ENCODE measurements around the gene KRTAP2-3.
A peak's percentile ranks its signal among the peaks of the same experiment; 100 is the strongest.
"Not testable (repeated sequence)": the region's sequence is repeated elsewhere in the genome, so short reads cannot be mapped to it uniquely, and the experiment has no call there.

Gene KRTAP2-3

GRCh38 chr17:41065829-41066624, 6.1 kb upstream of the KRTAP2-3 start, which contains the start of gene KRTAP2-4:
Gene KRTAP2-4, minus strand, starts transcription at chr17:41065879. Its CDS starts 34 bp downstream, at chr17:41065845.
- DNase-seq = no peak

- DNase-seq = not testable (repeated sequence)
These were observed 5.2 kb upstream of the KRTAP2-3 start for GRCh38 chr17:41065016-41065689.

- DNase-seq = no peak
These were observed 4.4 kb upstream of the KRTAP2-3 start for GRCh38 chr17:41064301-41064700.

GRCh38 chr17:41063449-41063848, 3.5 kb upstream of the KRTAP2-3 start:
- no peak for DNase-seq

DNA sequence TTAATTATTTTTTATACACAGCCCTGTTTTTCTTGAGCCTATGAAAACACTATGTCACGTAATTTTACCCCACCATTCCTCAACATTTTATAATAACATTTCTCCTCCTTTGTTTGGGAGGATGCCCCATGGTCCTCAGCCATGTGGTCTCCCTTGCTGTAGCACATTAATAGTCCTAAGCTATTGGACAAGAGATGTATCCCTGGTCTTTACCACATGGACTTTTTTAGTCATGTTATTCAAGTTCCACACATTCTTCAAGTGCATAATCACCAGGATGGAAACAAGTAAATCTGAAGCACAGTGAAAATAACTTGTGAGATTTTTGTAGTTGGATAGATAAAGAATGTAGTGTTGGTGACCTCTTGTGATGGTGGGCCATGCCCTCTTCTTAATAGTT, 2.0 kb upstream of the KRTAP2-3 start:
- DNase-seq = no peak

- DNase-seq = not testable (repeated sequence)
These were observed 450 bp downstream of the KRTAP2-3 start for GRCh38 chr17:41059276-41060051.

DNA sequence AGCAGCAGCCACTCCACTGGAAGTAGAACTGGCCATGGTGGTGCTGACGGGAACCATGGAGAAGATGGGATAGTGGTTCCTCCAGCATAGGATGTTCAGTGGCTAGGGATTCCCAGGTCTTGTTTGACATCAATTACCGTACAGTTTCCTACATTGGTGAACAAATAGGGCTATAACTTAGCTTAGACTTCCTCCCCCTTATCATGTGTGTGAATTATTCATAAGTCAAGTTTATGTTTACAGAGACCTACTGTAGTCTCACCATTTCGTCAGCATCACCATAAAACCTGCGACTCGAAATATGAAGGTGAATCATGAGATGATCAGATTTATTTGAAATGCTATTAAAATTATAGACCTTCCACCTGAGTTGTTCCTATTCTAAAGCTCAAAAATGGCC, 1.2 kb downstream of the KRTAP2-3 start:
- DNase-seq = no peak

DNA sequence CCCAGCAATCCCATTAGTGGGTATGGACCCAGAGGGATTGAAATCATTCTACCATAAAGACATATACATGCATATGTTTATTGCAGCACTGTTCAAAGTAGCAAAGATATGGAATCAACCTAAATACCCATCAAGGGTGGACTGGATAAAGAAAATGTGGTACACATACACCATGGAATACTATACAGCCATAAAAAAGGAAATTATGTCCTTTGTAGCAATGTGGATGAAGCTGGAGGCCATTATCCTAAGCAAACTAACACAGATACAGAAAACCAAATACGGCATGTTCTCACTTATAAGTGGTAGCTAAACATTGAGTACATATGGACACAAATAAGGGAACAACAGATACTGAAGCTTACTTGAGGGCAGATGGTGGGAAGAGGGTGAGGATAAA, 2.4 kb downstream of the KRTAP2-3 start:
- DNase-seq = no peak

DNA sequence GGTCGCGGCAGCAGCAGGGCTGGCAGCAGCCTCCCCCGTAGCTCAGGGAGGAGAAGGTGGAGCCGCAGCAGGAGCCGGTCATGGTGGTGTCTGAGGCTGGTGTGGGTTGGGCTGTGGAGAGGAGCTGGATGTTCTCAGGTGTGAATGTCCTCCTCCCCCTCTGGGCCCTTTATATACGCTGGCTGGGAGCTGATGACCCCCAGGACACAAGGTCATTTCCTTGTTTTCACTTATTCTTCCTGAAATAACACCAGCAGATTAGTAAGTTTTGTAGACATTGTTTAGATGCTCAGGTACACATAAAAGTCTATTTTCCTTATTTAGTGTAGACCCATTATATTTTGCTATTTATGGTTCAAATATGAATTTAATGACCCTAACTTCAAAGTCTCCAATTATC, 4.8 kb downstream of the KRTAP2-3 start, which contains the start of gene KRTAP2-2:
KRTAP2-2 (minus strand) TSS at position 101 of the 400 bp plus-strand sequence; CDS start at position 82, 19 bp downstream.
- DNase-seq = not testable (repeated sequence)

DNA sequence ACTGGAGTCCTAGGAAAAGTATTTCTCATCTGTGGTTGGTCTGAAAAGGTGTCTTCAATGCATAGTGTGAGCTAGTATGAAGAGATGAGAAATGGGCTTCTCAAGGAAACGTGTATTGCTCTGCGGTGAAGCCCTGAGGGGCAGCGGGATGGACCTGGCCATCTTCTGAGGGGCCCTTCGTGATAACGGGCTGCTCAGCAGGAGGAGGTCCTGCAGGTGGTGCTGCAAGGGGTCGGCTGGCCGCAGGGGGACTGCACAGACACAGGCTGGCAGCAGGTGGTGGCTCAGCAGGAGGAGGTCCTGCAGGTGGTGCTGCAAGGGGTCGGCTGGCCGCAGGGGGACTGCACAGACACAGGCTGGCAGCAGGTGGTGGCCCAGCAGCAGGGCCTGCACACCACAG, 5.4 kb downstream of the KRTAP2-3 start:
- DNase-seq = not testable (repeated sequence)

DNA sequence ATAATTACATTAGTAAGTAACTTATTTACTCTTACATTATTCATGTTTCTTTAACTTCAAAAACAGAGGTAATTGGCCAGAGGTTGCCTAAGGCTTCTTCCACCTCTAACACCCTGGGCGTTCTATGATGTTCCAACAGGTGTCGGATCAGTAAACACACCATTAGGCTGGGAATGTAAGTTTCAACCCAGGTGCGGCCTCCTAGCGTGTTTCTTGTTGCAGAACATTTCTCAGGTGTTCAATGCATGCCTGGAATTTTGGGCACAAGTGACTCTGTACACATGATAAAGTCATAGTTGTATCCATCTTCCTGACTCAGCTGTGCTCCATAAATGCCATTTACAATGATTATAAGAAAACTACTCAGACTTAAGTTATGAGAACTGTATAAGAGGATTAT, 5.9 kb downstream of the KRTAP2-3 start:
- no peak for DNase-seq

GRCh38 chr17:41052566-41052965, 7.3 kb downstream of the KRTAP2-3 start:
- no peak for DNase-seq

DNA sequence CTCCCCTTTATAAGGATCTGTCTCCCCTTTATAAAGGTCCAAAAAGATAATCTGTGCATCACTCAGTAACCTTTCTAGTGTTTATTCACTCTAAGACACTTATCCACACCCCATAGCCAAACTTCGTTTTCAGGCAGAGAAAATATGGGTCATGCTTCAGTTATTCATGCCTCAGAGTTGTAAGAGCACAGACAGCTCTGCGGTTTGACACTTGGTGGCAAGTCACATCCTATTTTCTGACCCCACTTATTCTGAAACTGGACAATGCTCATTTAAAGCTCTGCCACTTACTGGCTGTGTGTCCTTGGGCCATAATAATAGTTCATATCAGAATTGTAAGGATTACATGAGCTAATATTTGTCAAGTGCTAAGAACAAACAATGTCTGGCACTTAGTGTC, 10.8 kb downstream of the KRTAP2-3 start:
- no peak for DNase-seq

- DNase-seq = no peak
These were observed 11.5 kb downstream of the KRTAP2-3 start for GRCh38 chr17:41048441-41048840.

DNA sequence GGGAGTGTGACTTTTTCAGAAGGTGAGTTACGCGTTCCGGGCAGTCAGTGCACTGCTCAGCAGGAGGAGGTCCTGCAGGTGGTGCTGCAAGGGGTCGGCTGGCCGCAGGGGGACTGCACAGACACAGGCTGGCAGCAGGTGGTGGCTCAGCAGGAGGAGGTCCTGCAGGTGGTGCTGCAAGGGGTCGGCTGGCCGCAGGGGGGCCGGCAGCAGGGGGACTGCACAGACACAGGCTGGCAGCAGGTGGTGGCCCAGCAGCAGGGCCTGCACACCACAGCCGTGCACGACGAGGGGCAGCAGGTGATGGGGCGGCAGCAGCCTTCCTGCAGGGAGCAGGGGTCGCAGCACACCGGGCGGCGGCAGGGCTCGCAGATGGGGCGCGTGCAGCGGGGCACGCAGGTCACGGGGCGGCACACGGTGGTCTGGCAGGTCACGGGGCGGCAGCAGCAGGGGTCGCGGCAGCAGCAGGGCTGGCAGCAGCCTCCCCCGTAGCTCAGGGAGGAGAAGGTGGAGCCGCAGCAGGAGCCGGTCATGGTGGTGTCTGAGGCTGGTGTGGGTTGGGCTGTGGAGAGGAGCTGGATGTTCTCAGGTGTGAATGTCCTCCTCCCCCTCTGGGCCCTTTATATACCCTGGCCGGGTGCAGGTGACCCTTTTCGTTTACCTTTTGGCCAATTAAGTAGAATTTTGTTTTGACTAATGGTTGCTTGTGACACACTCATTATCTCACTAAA, 13.0 kb downstream of the KRTAP2-3 start, which contains the start of gene KRTAP2-1:
KRTAP2-1 (minus strand) TSS at position 582 of the 731 bp plus-strand sequence; CDS start at position 533, 49 bp downstream.
- DNase-seq = not testable (repeated sequence)

DNA sequence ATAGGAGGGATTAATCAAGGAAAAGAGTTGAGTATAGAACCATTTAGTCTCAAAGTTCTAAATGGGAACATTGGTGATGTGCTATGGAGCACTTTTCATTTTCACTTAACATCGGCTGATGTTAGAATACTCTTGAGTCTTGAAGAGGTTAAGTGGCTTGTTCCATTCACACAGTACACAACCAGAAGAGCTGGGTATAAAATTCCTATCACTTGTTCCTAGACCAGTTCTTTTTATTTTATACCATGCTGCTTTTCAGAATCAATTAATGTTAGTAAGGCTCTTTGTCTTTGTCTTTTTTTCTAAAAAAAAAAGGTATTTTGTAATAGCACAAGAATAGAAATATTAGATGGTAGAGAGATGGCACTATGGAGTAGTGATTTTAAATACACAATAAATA, 17.0 kb downstream of the KRTAP2-3 start:
- DNase-seq = no peak

DNA sequence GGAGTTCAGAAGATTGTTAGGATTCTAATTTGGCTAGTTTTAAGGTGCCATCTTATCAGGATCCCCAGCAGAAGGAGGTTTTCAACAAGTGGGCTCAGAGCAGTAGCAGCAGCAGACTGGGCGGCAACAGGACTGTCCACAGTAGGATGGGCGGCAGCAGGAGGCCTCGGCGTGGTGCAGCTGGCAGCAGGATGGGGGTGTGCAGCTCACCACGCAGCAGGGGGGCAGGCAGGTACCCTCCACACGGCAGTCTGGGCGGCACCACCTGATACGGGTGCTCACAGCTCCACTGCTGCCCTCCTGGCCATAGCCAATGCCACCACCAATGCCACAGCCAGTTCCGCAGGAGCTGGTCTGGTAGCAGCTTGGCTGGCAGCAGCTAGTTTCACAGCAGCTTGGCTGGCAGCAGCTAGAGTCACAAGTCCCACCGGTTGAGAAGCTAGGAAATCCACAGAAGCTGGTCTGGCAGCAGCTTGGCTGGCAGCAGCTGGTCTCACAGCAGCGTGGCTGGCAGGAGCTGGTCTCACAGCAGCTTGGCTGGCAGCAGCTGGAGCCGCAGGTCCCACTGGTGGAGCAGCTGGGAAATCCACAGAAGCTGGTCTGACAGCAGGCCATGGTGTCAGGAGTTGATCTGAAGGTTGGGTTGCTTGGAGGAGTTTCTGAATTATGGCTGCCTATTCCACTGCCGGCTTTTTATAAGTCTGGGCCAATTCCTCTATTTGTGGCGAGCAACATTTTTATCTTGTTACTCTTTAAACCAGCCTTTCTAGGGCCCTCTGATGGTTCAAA, 18.9 kb downstream of the KRTAP2-3 start, which contains the start of gene KRTAP1-1:
KRTAP1-1 (minus strand) TSS at position 668 of the 789 bp plus-strand sequence; CDS start at position 615, 53 bp downstream.
- peak; percentile 31 for DNase-seq

DNA sequence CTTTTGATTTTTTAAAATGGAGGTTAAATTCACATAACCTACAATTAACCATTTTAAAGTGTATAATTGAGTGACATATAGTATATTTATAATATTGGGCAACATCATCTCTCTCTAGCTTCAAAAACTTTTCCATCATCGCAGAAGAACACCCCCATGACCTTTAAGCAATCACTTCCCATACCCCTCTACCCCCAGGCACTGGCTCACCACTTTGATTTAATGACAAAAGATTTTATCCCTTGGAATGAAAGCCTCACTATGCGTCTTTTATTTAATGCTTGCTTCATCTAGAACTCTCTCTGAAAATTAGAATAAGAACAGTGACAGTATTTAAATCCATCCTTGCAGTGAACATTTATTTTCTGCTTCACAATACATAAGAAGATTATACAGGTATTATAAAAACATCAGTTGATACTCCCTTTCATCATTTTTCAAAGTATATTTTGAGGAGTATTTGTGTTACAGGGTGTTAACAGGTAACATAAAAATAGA, 22.0 kb downstream of the KRTAP2-3 start:
- no peak for DNase-seq

DNA sequence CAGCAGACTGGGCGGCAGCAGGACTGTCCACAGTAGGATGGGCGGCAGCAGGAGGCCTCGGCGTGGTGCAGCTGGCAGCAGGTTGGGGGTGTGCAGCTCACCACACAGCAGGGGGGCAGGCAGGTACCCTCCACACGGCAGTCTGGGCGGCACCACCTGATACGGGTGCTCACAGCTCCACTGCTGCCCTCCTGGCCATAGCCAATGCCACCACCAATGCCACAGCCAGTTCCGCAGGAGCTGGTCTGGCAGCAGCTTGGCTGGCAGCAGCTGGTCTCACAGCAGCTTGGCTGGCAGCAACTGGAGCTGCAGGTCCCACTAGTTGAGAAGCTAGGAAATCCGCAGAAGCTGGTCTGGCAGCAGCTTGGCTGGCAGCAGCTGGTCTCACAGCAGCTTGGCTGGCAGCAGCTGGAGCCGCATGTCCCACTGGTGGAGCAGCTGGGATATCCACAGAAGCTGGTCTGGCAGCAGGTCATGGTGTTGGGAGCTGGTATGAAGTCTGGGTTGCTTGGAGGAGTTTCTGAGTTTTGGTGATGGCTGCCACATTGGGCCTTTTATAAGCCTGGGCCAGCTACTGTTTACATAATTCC, 25.5 kb downstream of the KRTAP2-3 start, which contains the start of gene KRTAP1-3:
KRTAP1-3 (minus strand) TSS at position 529 of the 590 bp plus-strand sequence; CDS start at position 476, 53 bp downstream.
- DNase-seq = peak; percentile 24

- no peak for DNase-seq
These were observed 30.2 kb downstream of the KRTAP2-3 start, which contains the start of gene KRTAP1-4 for GRCh38 chr17:41029633-41030245. Gene KRTAP1-4, minus strand, starts transcription at chr17:41030195. Its CDS starts 117 bp downstream, at chr17:41030078.
